HG02970 (cell line): Measurements from ENCODE around the gene ADGRA3.
"Not testable (repeated sequence)": the region's sequence is repeated elsewhere in the genome, so short reads cannot be mapped to it uniquely, and the experiment has no call there.

Experiments used
- ATAC-seq: cut with Tn5 transposase; IDR thresholded peaks from one replicate; pipeline ENCODE4 v1.9.1; 2021; ENCODE audit warnings: mild to moderate bottlenecking, moderate library complexity, moderate number of reproducible peaks; ENCODE audit not compliant: unreplicated experiment, low FRiP score

The ADGRA3 gene

GRCh38 chr4:22482250-22483127, 33.4 kb downstream of the ADGRA3 start:
- ATAC-seq = no peak

GRCh38 chr4:22480675-22481327, 35.1 kb downstream of the ADGRA3 start:
- ATAC-seq = no peak

GRCh38 chr4:22478426-22478825, 37.4 kb downstream of the ADGRA3 start:
- ATAC-seq = no peak

- no peak for ATAC-seq
These were observed 38.1 kb downstream of the ADGRA3 start for GRCh38 chr4:22477813-22478182.

- ATAC-seq = no peak
These were observed 38.6 kb downstream of the ADGRA3 start for GRCh38 chr4:22477136-22477812.

- ATAC-seq = no peak
These were observed 39.9 kb downstream of the ADGRA3 start for GRCh38 chr4:22476011-22476410.

- not testable (repeated sequence) for ATAC-seq
These were observed 40.6 kb downstream of the ADGRA3 start for GRCh38 chr4:22475311-22475646.

- no peak for ATAC-seq
These were observed 41.1 kb downstream of the ADGRA3 start for GRCh38 chr4:22474636-22475310.

- ATAC-seq = no peak
These were observed 42.6 kb downstream of the ADGRA3 start for GRCh38 chr4:22473268-22473667.

GRCh38 chr4:22471999-22472461, 43.8 kb downstream of the ADGRA3 start:
- no peak for ATAC-seq

GRCh38 chr4:22471419-22471818, 44.4 kb downstream of the ADGRA3 start:
- no peak for ATAC-seq

GRCh38 chr4:22466581-22466980, 49.3 kb downstream of the ADGRA3 start:
- no peak for ATAC-seq

- ATAC-seq = no peak
These were observed 49.9 kb downstream of the ADGRA3 start for GRCh38 chr4:22465996-22466395.

- ATAC-seq = no peak
These were observed 50.5 kb downstream of the ADGRA3 start for GRCh38 chr4:22465349-22465748.

GRCh38 chr4:22463179-22463578, 52.7 kb downstream of the ADGRA3 start:
- no peak for ATAC-seq

- no peak for ATAC-seq
These were observed 53.2 kb downstream of the ADGRA3 start for GRCh38 chr4:22462688-22463087.

GRCh38 chr4:22460266-22460665, 55.6 kb downstream of the ADGRA3 start:
- ATAC-seq = no peak

GRCh38 chr4:22458098-22458497, 57.8 kb downstream of the ADGRA3 start:
- ATAC-seq = no peak

- no peak for ATAC-seq
These were observed 58.5 kb downstream of the ADGRA3 start for GRCh38 chr4:22457348-22457747.

GRCh38 chr4:22456291-22456690, 59.6 kb downstream of the ADGRA3 start:
- ATAC-seq = no peak

- no peak for ATAC-seq
These were observed 60.9 kb downstream of the ADGRA3 start for GRCh38 chr4:22454955-22455354.
